SK-N-SH (cell line): ENCODE results near the gene MYO18B.

Experiments
- TF ChIP-seq, protein P1 (sequence below): fragments of 200-600 bp; sonication (generic); IDR thresholded peaks from 2 replicates; pipeline ENCODE4 v1.6.1; 2017; ENCODE audit warnings: antibody characterized with exemption, mild to moderate bottlenecking, moderate library complexity
- TF ChIP-seq, protein P2 (sequence below): IDR thresholded peaks from 2 replicates; pipeline ENCODE4 v1.6.1; 2012; ENCODE audit warnings: mild to moderate bottlenecking, low read depth, low read length, moderate library complexity

DNA sequence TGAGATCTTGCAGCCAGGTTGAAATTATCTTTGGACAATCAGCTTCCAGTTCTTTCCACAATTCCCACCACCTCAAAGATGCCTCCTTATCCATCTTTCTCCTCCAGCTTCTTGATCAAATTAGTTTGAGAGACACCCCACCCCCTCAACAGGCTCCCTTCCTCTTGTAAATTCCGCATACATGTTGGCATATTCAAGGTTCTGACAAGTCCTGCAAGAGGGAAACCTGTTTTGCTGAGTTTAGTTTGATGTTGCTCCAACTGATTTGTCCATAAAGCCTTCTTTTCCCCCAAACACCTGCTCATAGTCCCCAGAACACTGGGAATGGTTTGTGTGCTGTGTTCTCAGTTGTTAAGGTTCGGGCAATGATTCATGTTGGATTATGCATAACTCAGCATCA lies 73.6 kb downstream of the MYO18B start:
- TF ChIP-seq, protein P1, sequence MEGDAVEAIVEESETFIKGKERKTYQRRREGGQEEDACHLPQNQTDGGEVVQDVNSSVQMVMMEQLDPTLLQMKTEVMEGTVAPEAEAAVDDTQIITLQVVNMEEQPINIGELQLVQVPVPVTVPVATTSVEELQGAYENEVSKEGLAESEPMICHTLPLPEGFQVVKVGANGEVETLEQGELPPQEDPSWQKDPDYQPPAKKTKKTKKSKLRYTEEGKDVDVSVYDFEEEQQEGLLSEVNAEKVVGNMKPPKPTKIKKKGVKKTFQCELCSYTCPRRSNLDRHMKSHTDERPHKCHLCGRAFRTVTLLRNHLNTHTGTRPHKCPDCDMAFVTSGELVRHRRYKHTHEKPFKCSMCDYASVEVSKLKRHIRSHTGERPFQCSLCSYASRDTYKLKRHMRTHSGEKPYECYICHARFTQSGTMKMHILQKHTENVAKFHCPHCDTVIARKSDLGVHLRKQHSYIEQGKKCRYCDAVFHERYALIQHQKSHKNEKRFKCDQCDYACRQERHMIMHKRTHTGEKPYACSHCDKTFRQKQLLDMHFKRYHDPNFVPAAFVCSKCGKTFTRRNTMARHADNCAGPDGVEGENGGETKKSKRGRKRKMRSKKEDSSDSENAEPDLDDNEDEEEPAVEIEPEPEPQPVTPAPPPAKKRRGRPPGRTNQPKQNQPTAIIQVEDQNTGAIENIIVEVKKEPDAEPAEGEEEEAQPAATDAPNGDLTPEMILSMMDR, result no peak
- TF ChIP-seq, protein P2, sequence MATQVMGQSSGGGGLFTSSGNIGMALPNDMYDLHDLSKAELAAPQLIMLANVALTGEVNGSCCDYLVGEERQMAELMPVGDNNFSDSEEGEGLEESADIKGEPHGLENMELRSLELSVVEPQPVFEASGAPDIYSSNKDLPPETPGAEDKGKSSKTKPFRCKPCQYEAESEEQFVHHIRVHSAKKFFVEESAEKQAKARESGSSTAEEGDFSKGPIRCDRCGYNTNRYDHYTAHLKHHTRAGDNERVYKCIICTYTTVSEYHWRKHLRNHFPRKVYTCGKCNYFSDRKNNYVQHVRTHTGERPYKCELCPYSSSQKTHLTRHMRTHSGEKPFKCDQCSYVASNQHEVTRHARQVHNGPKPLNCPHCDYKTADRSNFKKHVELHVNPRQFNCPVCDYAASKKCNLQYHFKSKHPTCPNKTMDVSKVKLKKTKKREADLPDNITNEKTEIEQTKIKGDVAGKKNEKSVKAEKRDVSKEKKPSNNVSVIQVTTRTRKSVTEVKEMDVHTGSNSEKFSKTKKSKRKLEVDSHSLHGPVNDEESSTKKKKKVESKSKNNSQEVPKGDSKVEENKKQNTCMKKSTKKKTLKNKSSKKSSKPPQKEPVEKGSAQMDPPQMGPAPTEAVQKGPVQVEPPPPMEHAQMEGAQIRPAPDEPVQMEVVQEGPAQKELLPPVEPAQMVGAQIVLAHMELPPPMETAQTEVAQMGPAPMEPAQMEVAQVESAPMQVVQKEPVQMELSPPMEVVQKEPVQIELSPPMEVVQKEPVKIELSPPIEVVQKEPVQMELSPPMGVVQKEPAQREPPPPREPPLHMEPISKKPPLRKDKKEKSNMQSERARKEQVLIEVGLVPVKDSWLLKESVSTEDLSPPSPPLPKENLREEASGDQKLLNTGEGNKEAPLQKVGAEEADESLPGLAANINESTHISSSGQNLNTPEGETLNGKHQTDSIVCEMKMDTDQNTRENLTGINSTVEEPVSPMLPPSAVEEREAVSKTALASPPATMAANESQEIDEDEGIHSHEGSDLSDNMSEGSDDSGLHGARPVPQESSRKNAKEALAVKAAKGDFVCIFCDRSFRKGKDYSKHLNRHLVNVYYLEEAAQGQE, result no peak
